ENCODE data around the gene HPDL.
"Not testable (repeated sequence)": the region's sequence is repeated elsewhere in the genome, so short reads cannot be mapped to it uniquely, and the experiment has no call there.

Gene HPDL

GRCh38 chr1:45348966-45349677 lies 22.4 kb downstream of the HPDL start:
- DNase-seq (ENCODE audit: low read depth in 1 of 2, low spot score in 1 of 2): no peak

GRCh38 chr1:45351508-45351907 lies 24.8 kb downstream of the HPDL start:
- DNase-seq (ENCODE audit: low read depth in 1 of 2, low spot score in 1 of 2): no peak

GRCh38 chr1:45353685-45354084 lies 27.0 kb downstream of the HPDL start:
- no peak for DNase-seq (ENCODE audit: low read depth in 1 of 2, low spot score in 1 of 2)

GRCh38 chr1:45354838-45355237 lies 28.1 kb downstream of the HPDL start:
- DNase-seq (ENCODE audit: low read depth in 1 of 2, low spot score in 1 of 2): no peak

GRCh38 chr1:45355683-45356082 lies 29.0 kb downstream of the HPDL start:
- DNase-seq (ENCODE audit: low read depth in 1 of 2, low spot score in 1 of 2): no peak

- no peak for DNase-seq (ENCODE audit: low read depth in 1 of 2, low spot score in 1 of 2)
Measured at GRCh38 chr1:45356186-45356585, 29.5 kb downstream of the HPDL start.

- DNase-seq (ENCODE audit: low read depth in 1 of 2, low spot score in 1 of 2): no peak
Measured at GRCh38 chr1:45359882-45360513, 33.3 kb downstream of the HPDL start.

GRCh38 chr1:45360981-45361380 lies 34.3 kb downstream of the HPDL start:
- DNase-seq (ENCODE audit: low read depth in 1 of 2, low spot score in 1 of 2): not testable (repeated sequence)

GRCh38 chr1:45364294-45364693 lies 37.6 kb downstream of the HPDL start:
- no peak for DNase-seq (ENCODE audit: low read depth in 1 of 2, low spot score in 1 of 2)

- DNase-seq (ENCODE audit: low read depth in 1 of 2, low spot score in 1 of 2): no peak
Measured at GRCh38 chr1:45365051-45365450, 38.4 kb downstream of the HPDL start.

- no peak for DNase-seq (ENCODE audit: low read depth in 1 of 2, low spot score in 1 of 2)
Measured at GRCh38 chr1:45370575-45370974, 43.9 kb downstream of the HPDL start.

GRCh38 chr1:45373573-45373972 lies 46.9 kb downstream of the HPDL start:
- DNase-seq (ENCODE audit: low read depth in 1 of 2, low spot score in 1 of 2): no peak

- no peak for DNase-seq (ENCODE audit: low read depth in 1 of 2, low spot score in 1 of 2)
Measured at GRCh38 chr1:45375104-45376090, 48.7 kb downstream of the HPDL start.

GRCh38 chr1:45378184-45378583 lies 51.5 kb downstream of the HPDL start:
- DNase-seq (ENCODE audit: low read depth in 1 of 2, low spot score in 1 of 2): no peak
